Duodenal mucosa (tissue), 2 donors: ENCODE results near the gene TNS3.

Experiments used
- H3K27ac ChIP-seq: one replicate; pipeline ENCODE4 v1.7.0; 2013; ENCODE audit warnings: low read depth, low read length
- H3K27me3 ChIP-seq, 2 donors: one replicate each; pipeline ENCODE4 v1.7.0; 2013; ENCODE audit warnings: low read length in 2 of 2, control low read depth in 1 of 2; ENCODE audit not compliant: insufficient read depth in 2 of 2, control insufficient read depth in 1 of 2
- H3K36me3 ChIP-seq, 2 donors: one replicate each; pipeline ENCODE4 v1.7.0; 2013; ENCODE audit warnings: low read length in 2 of 2, control low read depth in 1 of 2; ENCODE audit not compliant: insufficient read depth in 2 of 2, control insufficient read depth in 1 of 2
- H3K4me1 ChIP-seq, 2 donors: one replicate each; pipeline ENCODE4 v1.7.0; 2013; ENCODE audit warnings: low read length in 2 of 2, control low read depth in 1 of 2; ENCODE audit not compliant: insufficient read depth in 2 of 2, control insufficient read depth in 1 of 2
- H3K4me3 ChIP-seq, 2 donors: one replicate each; pipeline ENCODE4 v1.7.0; 2013; ENCODE audit warnings: low read length in 2 of 2, low read depth in 1 of 2
- H3K9ac ChIP-seq, 2 donors: one replicate each; pipeline ENCODE4 v1.7.0; 2013; ENCODE audit warnings: low read length in 2 of 2, low read depth in 1 of 2
- H3K9me3 ChIP-seq, 2 donors: one replicate each; pipeline ENCODE4 v1.7.0; 2013; ENCODE audit warnings: low read length in 2 of 2, control low read depth in 1 of 2; ENCODE audit not compliant: control insufficient read depth in 1 of 2

Gene TNS3

DNA sequence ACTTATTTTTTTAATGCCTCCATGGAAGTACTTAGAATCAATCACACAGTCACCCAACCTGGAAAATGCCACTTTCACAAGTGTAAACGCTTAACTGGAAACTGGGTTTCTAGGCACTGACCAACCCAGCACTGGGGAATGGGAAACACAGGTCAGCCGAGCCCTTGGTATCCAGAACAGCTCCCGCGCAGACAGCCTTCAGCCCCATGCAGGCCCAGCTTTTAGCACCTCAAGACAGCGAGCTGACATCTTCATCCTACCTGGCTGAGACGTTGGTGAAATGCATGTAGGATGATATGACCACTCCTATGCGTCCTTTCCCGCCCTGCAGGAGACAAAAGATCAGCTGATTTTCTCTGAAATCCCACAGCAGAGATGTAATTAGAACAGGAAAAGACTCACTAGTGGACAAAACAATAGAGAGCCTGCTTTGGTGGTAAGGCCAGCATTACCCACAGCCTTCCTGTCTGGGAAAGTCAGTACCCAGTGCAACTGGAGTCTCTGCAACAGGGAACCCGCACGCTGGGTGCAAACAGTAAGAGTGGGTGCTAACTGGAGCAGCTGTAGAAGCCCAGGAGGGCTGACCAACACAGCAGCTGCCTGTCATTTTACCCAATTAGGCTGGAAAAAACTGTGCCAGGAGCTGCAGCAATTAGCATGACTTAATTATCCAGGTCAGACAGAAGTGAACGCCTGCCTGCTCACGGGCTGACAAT is 153.7 kb downstream of the TNS3 start:
- H3K9me3 ChIP-seq = no peaks in the 10 kb centered on the region
- H3K9ac ChIP-seq = no peak overlapping the region
- H3K4me3 ChIP-seq = no peak overlapping the region
- no peaks in the 10 kb centered on the region for H3K4me1 ChIP-seq
- no peak overlapping the region for H3K27ac ChIP-seq
- no peaks in the 10 kb centered on the region for H3K27me3 ChIP-seq
- peaks cover 17 to 56% of the 10 kb centered on the region in 2 donors for H3K36me3 ChIP-seq

- no peaks in the 10 kb centered on the region for H3K4me1 ChIP-seq
- H3K9me3 ChIP-seq = no peaks in the 10 kb centered on the region
- no peak overlapping the region for H3K9ac ChIP-seq
- H3K27me3 ChIP-seq = no peaks in the 10 kb centered on the region
- no peak overlapping the region for H3K4me3 ChIP-seq
- peaks cover 23 to 59% of the 10 kb centered on the region in 2 donors for H3K36me3 ChIP-seq
- H3K27ac ChIP-seq = no peak overlapping the region
Measured at GRCh38 chr7:47427051-47427643, 154.8 kb downstream of the TNS3 start.

DNA sequence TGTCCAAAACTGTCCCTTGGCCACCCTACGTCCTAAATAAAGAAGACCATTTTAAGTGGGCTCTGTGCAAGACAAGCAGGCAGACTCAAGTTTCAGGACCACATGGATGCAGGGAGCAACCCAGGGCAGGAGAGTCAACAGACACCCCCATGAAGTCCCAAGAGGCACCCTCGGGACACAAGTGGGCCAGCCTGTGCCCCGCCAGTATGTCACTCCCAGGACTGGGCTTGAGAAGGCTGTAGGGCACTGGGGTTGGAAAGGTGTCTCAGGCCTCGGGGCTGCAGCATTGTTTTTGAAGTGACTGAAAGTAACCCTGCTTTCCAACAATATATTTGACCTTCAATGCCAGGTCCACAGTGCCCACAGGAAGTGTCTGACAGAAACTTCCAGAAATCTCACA is 157.4 kb downstream of the TNS3 start:
- Histone ChIP-seq H3K36me3 (peaks cover 38 to 74% of the 10 kb centered on the region in 2 donors), H3K4me1 (no peaks in the 10 kb centered on the region)

GRCh38 chr7:47423196-47423595 is 158.7 kb downstream of the TNS3 start:
- Histone ChIP-seq H3K27me3 (no peaks in the 10 kb centered on the region), H3K4me1 (no peaks in the 10 kb centered on the region), H3K9me3 (no peaks in the 10 kb centered on the region), H3K4me3 (no peak overlapping the region), H3K9ac (no peak overlapping the region), H3K36me3 (peaks cover 38 to 74% of the 10 kb centered on the region in 2 donors), H3K27ac (no peak overlapping the region)

More for the DNA sequence above, 157.4 kb downstream of the TNS3 start:
- no peak overlapping the region for H3K9ac ChIP-seq
- H3K9me3 ChIP-seq = no peaks in the 10 kb centered on the region
- no peak overlapping the region for H3K27ac ChIP-seq
- H3K27me3 ChIP-seq = no peaks in the 10 kb centered on the region
- no peak overlapping the region for H3K4me3 ChIP-seq

DNA sequence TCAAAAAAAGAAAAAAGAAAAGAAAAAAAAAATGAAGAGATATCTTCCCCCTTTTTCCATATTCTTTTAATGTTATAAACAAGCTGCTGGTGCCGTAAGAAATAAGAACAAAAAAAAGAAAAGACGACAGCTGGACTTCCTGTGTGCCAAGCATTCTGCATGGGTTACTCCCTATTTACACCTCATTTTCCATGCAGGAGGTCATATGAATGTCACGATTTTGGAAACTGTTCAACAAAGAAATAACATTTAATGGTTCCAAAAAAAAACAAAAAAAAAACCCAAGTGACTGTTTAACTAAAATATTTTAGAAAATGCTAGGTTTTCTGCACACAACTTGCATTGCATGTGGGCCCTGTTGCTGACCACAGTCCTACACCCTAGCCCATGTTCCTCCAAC is 159.3 kb downstream of the TNS3 start:
- Histone ChIP-seq H3K36me3 (peaks cover 38 to 70% of the 10 kb centered on the region in 2 donors), H3K27me3 (no peaks in the 10 kb centered on the region), H3K4me1 (no peaks in the 10 kb centered on the region), H3K4me3 (no peak overlapping the region), H3K9me3 (no peaks in the 10 kb centered on the region), H3K9ac (no peak overlapping the region), H3K27ac (no peak overlapping the region)

DNA sequence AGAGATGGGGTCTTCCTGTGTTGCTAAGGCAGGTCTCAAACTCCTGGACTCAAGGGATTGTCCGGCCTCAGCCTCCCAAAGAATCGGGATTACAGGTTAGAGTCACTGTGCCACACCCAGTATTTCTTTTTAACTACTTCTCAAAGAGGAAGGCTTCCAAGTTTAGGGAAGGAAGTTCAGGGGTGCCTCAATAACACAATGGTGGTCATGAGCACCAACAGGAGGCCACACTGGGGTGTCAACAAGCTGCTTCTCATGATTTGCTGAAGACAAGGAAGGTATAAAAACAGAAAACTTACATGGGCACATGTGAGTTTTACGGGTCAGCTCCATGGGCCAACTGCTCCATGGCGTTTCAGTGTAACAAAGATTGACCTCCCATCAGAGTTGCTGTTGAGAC is 160.5 kb downstream of the TNS3 start:
- Histone ChIP-seq H3K9me3 (no peaks in the 10 kb centered on the region), H3K36me3 (peaks cover 43 to 68% of the 10 kb centered on the region in 2 donors), H3K27me3 (no peaks in the 10 kb centered on the region), H3K4me1 (peaks cover 0 to 4% of the 10 kb centered on the region in 2 donors), H3K9ac (no peak overlapping the region), H3K27ac (no peak overlapping the region), H3K4me3 (no peak overlapping the region)

DNA sequence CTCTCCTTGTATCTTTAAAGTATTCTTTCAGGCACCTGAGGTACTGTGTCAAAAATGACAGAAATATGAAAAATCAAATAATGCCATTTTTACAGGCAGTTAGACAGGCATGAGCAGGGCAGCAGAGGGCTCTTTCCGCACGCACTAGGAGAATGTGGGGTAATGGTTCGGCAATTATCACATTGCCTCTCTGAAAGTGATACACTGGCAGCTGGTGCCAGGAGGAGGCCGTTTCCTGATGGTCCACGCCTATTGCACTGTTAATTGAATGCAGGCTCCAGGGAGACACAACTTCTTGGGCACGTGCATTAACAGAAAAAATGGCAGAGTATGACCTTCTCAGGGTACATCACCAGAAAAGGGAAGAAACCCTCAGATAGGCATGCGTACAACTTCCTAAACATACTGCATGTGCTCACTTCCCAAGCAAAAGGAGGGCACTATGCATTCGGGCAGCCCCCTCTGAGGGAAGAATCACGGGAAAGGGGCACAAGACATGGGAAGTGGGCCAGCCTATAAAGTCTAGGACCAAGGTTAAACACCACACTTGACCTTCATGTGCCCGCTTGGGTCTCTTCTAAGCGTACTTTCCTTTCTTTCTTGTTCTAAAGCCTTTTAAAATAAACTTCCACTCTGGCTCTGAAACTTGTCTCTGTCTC is 161.7 kb downstream of the TNS3 start:
- Histone ChIP-seq H3K9me3 (no peaks in the 10 kb centered on the region), H3K4me3 (no peak overlapping the region), H3K27me3 (no peaks in the 10 kb centered on the region), H3K4me1 (peaks cover 0 to 4% of the 10 kb centered on the region in 2 donors), H3K27ac (no peak overlapping the region), H3K9ac (no peak overlapping the region), H3K36me3 (peaks cover 44 to 74% of the 10 kb centered on the region in 2 donors)

- H3K36me3 ChIP-seq = peaks cover 42 to 75% of the 10 kb centered on the region in 2 donors
- no peak overlapping the region for H3K4me3 ChIP-seq
- no peaks in the 10 kb centered on the region for H3K9me3 ChIP-seq
- H3K27ac ChIP-seq = no peak overlapping the region
- peaks cover 0 to 4% of the 10 kb centered on the region in 2 donors for H3K4me1 ChIP-seq
- no peaks in the 10 kb centered on the region for H3K27me3 ChIP-seq
- no peak overlapping the region for H3K9ac ChIP-seq
Measured at GRCh38 chr7:47419471-47419870, 162.4 kb downstream of the TNS3 start.

DNA sequence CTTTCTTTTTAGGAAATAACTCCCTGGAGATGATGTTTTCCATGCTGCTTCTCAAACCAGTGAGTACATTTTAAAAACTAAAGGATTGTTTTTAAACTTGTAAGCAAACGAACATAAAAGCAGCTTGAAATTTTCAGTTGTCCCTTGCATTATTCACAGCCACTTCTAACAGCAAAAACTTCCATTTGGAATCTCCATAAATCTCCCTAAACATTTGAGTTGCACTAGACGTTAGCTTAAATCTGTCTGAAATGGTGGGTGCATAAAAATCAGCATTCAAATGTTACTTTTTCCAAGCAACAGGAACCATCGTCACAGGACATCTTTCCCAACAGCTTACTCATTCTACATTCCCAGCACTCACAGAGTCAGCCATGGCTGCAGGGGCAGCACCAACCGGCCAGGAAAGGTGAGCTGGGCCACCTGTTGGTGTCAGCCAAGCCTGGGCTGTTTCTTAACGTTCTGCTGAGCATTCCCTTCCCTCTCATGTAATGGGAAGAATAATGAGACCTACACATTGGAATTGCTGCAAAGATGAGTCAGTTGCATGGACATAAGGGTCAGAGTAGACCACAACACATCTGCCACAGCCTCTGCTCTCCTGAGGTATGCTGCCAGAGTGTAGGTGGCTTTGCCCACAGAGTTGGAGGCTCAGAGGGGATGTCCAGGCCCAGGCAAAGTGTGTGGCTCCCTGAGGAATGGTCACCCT is 163.2 kb downstream of the TNS3 start:
- H3K9ac ChIP-seq = no peak overlapping the region
- peaks cover 45 to 75% of the 10 kb centered on the region in 2 donors for H3K36me3 ChIP-seq
- no peak overlapping the region for H3K27ac ChIP-seq
- peaks cover 0 to 4% of the 10 kb centered on the region in 2 donors for H3K4me1 ChIP-seq
- no peaks in the 10 kb centered on the region for H3K27me3 ChIP-seq
- H3K9me3 ChIP-seq = no peaks in the 10 kb centered on the region
- no peak overlapping the region for H3K4me3 ChIP-seq
